Activated B cell treated with CpG ODN at 0.5 μM for 24 hours (primary cell): ENCODE results near the gene IGDCC3. TPM values are rescaled to one million over a fixed set of nuclear protein-coding genes. Genes with fewer than 3 reads are reported as not detected.

Source experiments
- ATAC-seq: fragments of 200-7000 bp; cut with Tn5 transposase; one replicate; pipeline ENCODE4 v1.10.0; 2021; ENCODE audit warnings: low read depth, mild to moderate bottlenecking, moderate library complexity
- CTCF ChIA-PET: fragments of 350-600 bp; sonication (Branson Sonifier 250); formaldehyde crosslinking; loops from one replicate; lab custom pipeline; 2021; ENCODE audit warnings: antibody characterized with exemption; lab: Charles Lee
- POLR2A ChIA-PET: fragments of 350-600 bp; sonication (Branson Sonifier 250); formaldehyde crosslinking; loops from one replicate; lab custom pipeline; 2021; ENCODE audit warnings: antibody characterized with exemption; lab: Charles Lee
- DNase-seq: peaks from one replicate; pipeline ENCODE4 v3.0.0; 2022
- H3K27ac Mint-ChIP-seq: one replicate; pipeline ENCODE4 v1.8.0; 2020; ENCODE audit warnings: mixed read lengths
- H3K27me3 Mint-ChIP-seq: one replicate; pipeline ENCODE4 v1.8.0; 2021; ENCODE audit warnings: mixed read lengths
- H3K36me3 Mint-ChIP-seq: one replicate; pipeline ENCODE4 v1.8.0; 2021; ENCODE audit warnings: low read depth, mixed read lengths
- H3K4me1 Mint-ChIP-seq: one replicate; pipeline ENCODE4 v1.8.0; 2021; ENCODE audit warnings: mixed read lengths
- H3K4me3 Mint-ChIP-seq: one replicate; pipeline ENCODE4 v1.8.0; 2020; ENCODE audit warnings: mild to moderate bottlenecking, mixed read lengths
- H3K9me3 Mint-ChIP-seq: one replicate; pipeline ENCODE4 v1.8.0; 2020; ENCODE audit warnings: mixed read lengths
- CTCF ChIP-seq: fragments of 200-600 bp; IDR thresholded peaks from one replicate; pipeline ENCODE4 v1.8.0; 2022; ENCODE audit warnings: antibody characterized with exemption, mild to moderate bottlenecking
- intact Hi-C: fragments of 100-400 bp; cut with micrococcal nuclease; formaldehyde crosslinking; loops from one replicate; pipeline ENCODE4 v1.15.1; 2024
- total RNA-seq: library from RNA; stranded (reverse); gene quantifications from 2 replicates; pipeline ENCODE4 v1.2.3, GENCODE V29; 2022

Gene IGDCC3
- total RNA-seq, 1 donor from 2014 or later: not detected

DNA sequence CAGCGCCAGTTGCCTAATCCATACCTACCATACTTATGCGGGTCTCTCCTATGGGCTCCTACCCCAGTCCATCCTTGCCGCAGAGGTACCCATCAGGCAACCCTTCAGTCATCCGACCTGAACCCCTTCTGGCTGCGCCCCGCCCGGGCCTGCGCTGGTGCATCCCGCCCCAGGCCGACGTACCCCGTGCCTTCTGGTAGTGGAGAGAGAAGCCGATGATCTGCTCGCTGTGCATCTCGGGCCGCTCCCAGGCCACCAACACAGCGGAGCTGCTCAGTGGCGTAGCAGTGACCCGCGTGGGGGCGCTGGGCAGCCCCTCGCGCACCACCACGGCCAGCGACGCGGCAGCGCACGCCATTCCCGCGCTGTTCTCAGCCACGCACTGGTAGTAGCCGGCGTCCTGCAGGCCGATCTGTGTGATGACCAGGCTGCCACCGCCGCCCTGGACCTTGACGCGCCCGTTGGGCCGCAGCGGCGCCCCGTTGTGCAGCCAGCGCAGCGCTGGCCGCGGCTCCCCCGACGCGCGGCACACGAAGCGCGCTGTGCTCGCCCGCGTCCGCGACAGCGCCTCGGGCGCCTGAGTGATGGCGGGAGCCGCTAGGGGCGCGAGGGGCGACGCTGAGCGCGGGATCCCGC is 17.9 kb upstream of the IGDCC3 start:
- TF ChIP-seq CTCF: no peak
- no peak for DNase-seq
- peaks cover 54% of the 10 kb centered on the region for H3K27me3 Mint-ChIP-seq
- H3K4me1 Mint-ChIP-seq: peaks cover 8% of the 10 kb centered on the region
- ChIA-PET POLR2A (no interaction called here), CTCF (no interaction called here)
- no peaks in the 10 kb centered on the region for H3K36me3 Mint-ChIP-seq
- H3K9me3 Mint-ChIP-seq: no peaks in the 10 kb centered on the region
- no peak overlapping the region for H3K4me3 Mint-ChIP-seq
- ATAC-seq: no peak
- no peak overlapping the region for H3K27ac Mint-ChIP-seq
- intact Hi-C loops: no loop called here

DNA sequence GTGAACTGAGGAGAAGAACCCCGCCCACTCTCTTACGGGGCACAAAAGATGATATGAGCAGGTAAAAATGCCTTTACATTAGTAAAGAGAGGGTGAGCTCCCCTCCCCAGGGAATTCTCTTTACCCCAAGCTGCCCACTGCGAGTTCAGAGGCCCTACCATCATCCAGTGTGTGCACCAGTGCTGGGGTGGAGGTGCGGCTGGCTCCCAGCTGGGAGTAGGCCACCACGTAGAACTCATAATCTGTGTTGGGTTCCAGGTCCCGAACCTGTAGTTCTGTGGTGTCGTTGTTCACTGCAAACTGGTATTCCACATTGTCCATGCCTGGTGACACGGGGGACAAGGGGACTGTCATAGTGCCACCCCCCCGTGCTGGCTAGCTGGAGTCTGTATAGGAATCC is 17.1 kb upstream of the IGDCC3 start:
- no peak for TF ChIP-seq CTCF
- H3K9me3 Mint-ChIP-seq: no peaks in the 10 kb centered on the region
- no peak overlapping the region for H3K27ac Mint-ChIP-seq
- H3K27me3 Mint-ChIP-seq: peaks cover 54% of the 10 kb centered on the region
- CTCF ChIA-PET: no interaction called here
- H3K36me3 Mint-ChIP-seq: no peaks in the 10 kb centered on the region
- intact Hi-C loops: no loop called here
- peaks cover 8% of the 10 kb centered on the region for H3K4me1 Mint-ChIP-seq
- POLR2A ChIA-PET: no interaction called here
- ATAC-seq: no peak
- no peak overlapping the region for H3K4me3 Mint-ChIP-seq
- DNase-seq: no peak

GRCh38 chr15:65394280-65394789 is 16.5 kb upstream of the IGDCC3 start:
- CTCF ChIA-PET: interaction anchor here (1.2 kb wide), 1 partner anchor 73 kb away, joined by 3 read pairs; no protein-coding TSS in a partner anchor
- intact Hi-C loops: no loop called here
- H3K4me3 Mint-ChIP-seq: no peak overlapping the region
- no peak for TF ChIP-seq CTCF
- no peak for DNase-seq
- H3K4me1 Mint-ChIP-seq: peaks cover 8% of the 10 kb centered on the region
- H3K9me3 Mint-ChIP-seq: no peaks in the 10 kb centered on the region
- no peak overlapping the region for H3K27ac Mint-ChIP-seq
- ATAC-seq: no peak
- H3K36me3 Mint-ChIP-seq: no peaks in the 10 kb centered on the region
- POLR2A ChIA-PET: no interaction called here
- peaks cover 53% of the 10 kb centered on the region for H3K27me3 Mint-ChIP-seq

DNA sequence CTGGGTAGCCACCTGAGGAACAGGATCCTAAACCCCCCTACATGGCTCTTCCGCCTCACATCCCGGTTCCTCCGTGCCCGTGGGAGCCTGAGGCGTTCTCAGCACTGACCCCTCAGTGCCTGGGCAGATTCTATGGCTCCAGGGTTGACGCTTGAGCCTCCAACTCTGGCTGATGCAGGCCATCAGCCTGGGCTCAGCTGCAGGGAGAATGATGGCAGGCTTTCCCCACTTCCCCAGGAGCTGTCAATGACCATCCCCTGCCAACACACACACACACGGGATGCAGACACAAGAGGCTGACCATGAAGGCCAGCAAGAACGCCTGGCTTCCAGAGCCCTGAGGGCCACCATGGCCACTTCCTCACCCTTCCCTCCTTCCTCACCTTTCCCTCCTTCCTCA is 15.8 kb upstream of the IGDCC3 start:
- Mint-ChIP-seq H3K27me3 (peaks cover 50% of the 10 kb centered on the region), H3K4me3 (no peak overlapping the region), H3K27ac (no peak overlapping the region), H3K4me1 (peaks cover 8% of the 10 kb centered on the region), H3K36me3 (no peaks in the 10 kb centered on the region), H3K9me3 (no peaks in the 10 kb centered on the region)
- ChIA-PET CTCF (interaction anchor here (1.2 kb wide), 1 partner anchor 72 kb away, joined by 3 read pairs; no protein-coding TSS in a partner anchor), POLR2A (no interaction called here)
- DNase-seq (no peak), ATAC-seq (no peak)
- TF ChIP-seq CTCF: no peak
- intact Hi-C loops: no loop called here

GRCh38 chr15:65393091-65393490 is 15.3 kb upstream of the IGDCC3 start:
- DNase-seq (no peak), ATAC-seq (no peak)
- peaks cover 8% of the 10 kb centered on the region for H3K4me1 Mint-ChIP-seq
- no peaks in the 10 kb centered on the region for H3K9me3 Mint-ChIP-seq
- TF ChIP-seq CTCF: no peak
- POLR2A ChIA-PET: interaction anchor here (0.7 kb wide), 1 partner anchor 14 kb away, joined by 7 read pairs; no protein-coding TSS in a partner anchor
- no peak overlapping the region for H3K27ac Mint-ChIP-seq
- H3K4me3 Mint-ChIP-seq: no peak overlapping the region
- peaks cover 47% of the 10 kb centered on the region for H3K27me3 Mint-ChIP-seq
- H3K36me3 Mint-ChIP-seq: no peaks in the 10 kb centered on the region
- CTCF ChIA-PET: interaction anchor here (1.2 kb wide), 1 partner anchor 72 kb away, joined by 3 read pairs; no protein-coding TSS in a partner anchor
- intact Hi-C loops: no loop called here
